ENCODE measurements around the gene NOTUM.
A peak's percentile ranks its signal among the peaks of the same experiment; 100 is the strongest.

The NOTUM gene

DNA sequence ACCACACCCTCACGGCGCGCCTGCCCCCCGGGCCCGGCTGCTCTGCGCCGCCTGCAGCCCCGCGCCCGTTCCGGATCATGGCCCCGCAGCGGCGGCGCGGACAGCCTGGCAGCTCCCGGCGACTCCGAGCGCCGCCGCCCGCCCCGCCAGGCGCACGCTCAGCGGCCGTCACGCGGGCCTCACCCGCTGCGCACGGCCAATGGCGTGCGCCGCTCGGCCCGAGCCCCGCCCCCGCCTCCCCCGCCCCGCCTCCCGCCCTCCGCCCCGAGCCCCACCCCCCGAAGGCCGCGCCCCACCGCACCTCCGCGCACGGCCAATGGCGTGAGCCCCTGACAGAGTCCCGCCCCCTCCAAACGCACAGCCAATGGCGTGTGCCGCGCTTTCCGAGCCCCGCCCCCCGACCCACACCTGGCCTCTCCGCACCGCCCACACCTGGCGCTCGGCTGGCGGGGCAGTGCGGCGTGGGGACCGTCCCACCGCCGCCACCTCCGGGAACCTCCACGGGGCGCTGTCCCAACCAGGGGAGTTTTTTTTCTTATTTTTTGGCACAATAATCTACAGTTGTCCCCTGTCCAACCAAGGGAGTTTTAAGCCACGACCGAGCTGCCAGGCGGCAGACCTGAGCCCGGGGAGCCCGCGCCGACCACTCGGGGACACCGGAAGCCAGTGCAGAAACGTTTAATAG lies 49.6 kb downstream of the NOTUM start, which contains the start of gene PCYT2:
Gene PCYT2, minus strand, starts transcription at position 123 of the 685 bp plus-strand sequence. Its CDS starts 44 bp downstream, at position 79.
- no peaks in the 10 kb centered on the region for H3K9me3 ChIP-seq (ENCODE audit: low read length)
- peaks cover 56% of the 10 kb centered on the region for H3K36me3 ChIP-seq (ENCODE audit: insufficient read depth, low read length)
- no peaks in the 10 kb centered on the region for H3K27me3 ChIP-seq (ENCODE audit: insufficient read depth, low read length)
- H3K4me1 ChIP-seq (ENCODE audit: insufficient read depth, low read length), result peaks cover 11% of the 10 kb centered on the region
- peak within 1 kb of the TSS; percentile 9 for H2AFZ ChIP-seq (ENCODE audit: low read depth, low read length)
- peak within 1 kb of the TSS; percentile 77 for H3K4me3 ChIP-seq (ENCODE audit: low read length)

- Histone ChIP-seq H3K36me3 (ENCODE audit: insufficient read depth, low read length) (peaks cover 56% of the 10 kb centered on the region), H3K4me3 (ENCODE audit: low read length) (peak overlapping the region; percentile 77), H2AFZ (ENCODE audit: low read depth, low read length) (peak overlapping the region; percentile 9), H3K27me3 (ENCODE audit: insufficient read depth, low read length) (no peaks in the 10 kb centered on the region), H3K4me1 (ENCODE audit: insufficient read depth, low read length) (peaks cover 11% of the 10 kb centered on the region), H3K9me3 (ENCODE audit: low read length) (no peaks in the 10 kb centered on the region)
These were observed 50.1 kb downstream of the NOTUM start for GRCh38 chr17:81910840-81911276.

DNA sequence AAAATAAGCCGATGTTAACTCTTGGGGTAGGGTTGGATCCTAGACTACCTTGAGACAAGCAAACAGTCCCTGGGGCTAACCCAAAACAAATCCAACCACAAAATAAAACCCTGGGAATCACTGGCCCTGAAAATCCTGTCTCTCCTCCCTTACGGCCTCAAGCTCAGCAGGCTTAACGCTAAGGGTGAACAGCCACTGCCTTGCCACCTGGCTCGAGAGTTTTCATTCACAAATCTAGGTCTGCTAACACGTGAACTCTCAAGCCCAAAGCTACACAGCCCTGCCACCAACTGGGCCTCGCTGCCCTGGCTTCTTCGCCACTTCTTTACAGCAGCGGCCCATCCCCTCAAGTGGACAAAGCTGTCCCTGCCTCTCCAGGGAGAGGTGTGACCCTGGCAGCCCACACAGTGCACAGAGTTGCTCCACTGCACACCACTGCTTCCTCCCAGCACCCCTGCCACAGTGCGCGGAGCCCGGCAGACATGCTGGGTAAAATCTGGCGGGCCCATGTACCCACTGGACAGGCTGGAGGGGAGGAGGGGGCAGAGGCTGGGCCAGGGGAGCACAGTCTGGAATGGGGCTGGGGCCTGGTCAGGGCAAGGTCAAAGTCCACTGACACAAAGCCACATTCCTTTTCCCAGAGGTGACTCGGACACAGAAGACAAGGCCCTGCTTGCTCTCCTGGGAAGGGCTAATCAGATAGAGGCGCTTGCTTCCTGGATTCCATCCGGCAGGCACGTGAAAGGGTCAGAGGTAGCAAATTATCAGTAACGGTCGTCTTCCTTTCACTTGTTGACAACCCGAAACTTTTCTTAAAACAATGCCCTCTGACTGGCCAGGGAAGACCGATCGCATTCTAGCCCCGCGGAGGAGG lies 50.8 kb downstream of the NOTUM start:
- H2AFZ ChIP-seq (ENCODE audit: low read depth, low read length), result peak overlapping the region; percentile 9
- peaks cover 11% of the 10 kb centered on the region for H3K4me1 ChIP-seq (ENCODE audit: insufficient read depth, low read length)
- H3K27me3 ChIP-seq (ENCODE audit: insufficient read depth, low read length), result no peaks in the 10 kb centered on the region
- peak overlapping the region; percentile 77 for H3K4me3 ChIP-seq (ENCODE audit: low read length)
- H3K9me3 ChIP-seq (ENCODE audit: low read length), result no peaks in the 10 kb centered on the region
- peaks cover 53% of the 10 kb centered on the region for H3K36me3 ChIP-seq (ENCODE audit: insufficient read depth, low read length)

- no peak overlapping the region for H2AFZ ChIP-seq (ENCODE audit: low read depth, low read length)
- H3K4me1 ChIP-seq (ENCODE audit: insufficient read depth, low read length), result peaks cover 11% of the 10 kb centered on the region
- no peaks in the 10 kb centered on the region for H3K27me3 ChIP-seq (ENCODE audit: insufficient read depth, low read length)
- H3K4me3 ChIP-seq (ENCODE audit: low read length), result no peak overlapping the region
- no peaks in the 10 kb centered on the region for H3K9me3 ChIP-seq (ENCODE audit: low read length)
- H3K36me3 ChIP-seq (ENCODE audit: insufficient read depth, low read length), result peaks cover 45% of the 10 kb centered on the region
These were observed 51.8 kb downstream of the NOTUM start for GRCh38 chr17:81909231-81909630.

DNA sequence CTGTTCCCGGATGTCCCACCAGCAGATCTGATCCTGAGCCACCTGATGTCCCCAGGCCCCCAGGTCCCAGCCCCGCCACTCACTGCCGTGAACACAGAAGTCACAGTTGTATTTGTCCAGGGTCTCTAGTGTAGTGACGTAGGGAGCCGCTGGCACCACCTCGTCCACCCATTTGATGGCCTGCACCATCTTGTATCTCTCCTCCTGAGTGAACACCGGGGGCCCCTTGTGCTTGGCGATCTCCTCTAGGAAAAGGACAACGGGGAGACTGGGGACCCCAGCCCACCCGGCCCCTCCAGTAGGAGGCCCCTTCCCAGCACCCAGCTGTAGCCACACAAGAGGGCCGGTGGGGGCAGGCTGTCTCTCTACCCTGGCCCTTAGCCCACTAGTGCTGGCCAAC lies 52.2 kb downstream of the NOTUM start:
- H3K27me3 ChIP-seq (ENCODE audit: insufficient read depth, low read length), result no peaks in the 10 kb centered on the region
- no peak overlapping the region for H2AFZ ChIP-seq (ENCODE audit: low read depth, low read length)
- peaks cover 41% of the 10 kb centered on the region for H3K36me3 ChIP-seq (ENCODE audit: insufficient read depth, low read length)
- H3K4me1 ChIP-seq (ENCODE audit: insufficient read depth, low read length), result peaks cover 11% of the 10 kb centered on the region
- no peak overlapping the region for H3K4me3 ChIP-seq (ENCODE audit: low read length)
- H3K9me3 ChIP-seq (ENCODE audit: low read length), result no peaks in the 10 kb centered on the region

GRCh38 chr17:81907219-81908145 lies 53.5 kb downstream of the NOTUM start:
- H3K4me1 ChIP-seq (ENCODE audit: insufficient read depth, low read length), result peaks cover 11% of the 10 kb centered on the region
- H3K4me3 ChIP-seq (ENCODE audit: low read length), result no peak overlapping the region
- no peaks in the 10 kb centered on the region for H3K9me3 ChIP-seq (ENCODE audit: low read length)
- H3K36me3 ChIP-seq (ENCODE audit: insufficient read depth, low read length), result peaks cover 28% of the 10 kb centered on the region
- H2AFZ ChIP-seq (ENCODE audit: low read depth, low read length), result no peak overlapping the region
- H3K27me3 ChIP-seq (ENCODE audit: insufficient read depth, low read length), result no peaks in the 10 kb centered on the region

DNA sequence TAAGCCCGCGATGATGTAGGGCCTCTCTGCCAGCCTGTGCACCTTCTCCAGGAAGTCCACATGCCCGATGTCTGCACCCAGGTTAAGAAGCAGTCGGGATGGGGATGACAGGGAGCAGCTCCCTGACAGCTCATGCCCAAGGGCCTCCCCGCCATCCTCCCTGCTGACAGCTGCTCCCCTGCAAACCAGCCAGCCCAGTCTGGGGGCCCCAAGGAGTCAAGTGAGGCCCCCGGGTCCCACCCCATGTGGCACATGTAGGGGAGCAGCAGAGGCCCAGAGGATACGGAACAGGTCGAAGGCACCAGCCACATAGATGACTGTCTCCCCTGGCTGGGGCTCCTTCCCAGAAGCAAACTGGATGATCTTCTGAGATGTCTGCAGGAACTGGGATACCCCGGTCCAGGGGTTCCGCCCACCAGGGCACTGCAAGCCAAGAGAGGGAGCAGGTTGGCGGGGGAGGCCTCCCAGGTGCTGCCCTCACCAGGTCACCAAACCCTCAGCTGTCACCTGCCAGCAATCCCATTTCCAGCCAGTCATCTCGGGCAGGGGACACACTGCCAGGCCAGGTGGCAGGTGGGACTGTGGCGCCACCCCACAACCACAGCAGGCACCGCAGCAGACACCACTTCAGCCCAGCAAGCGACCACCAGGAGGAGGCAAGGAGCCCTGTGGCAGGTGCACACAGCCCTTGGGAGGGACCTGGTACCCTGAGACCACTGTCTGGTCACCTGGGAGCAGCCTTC lies 54.3 kb downstream of the NOTUM start:
- H3K4me3 ChIP-seq (ENCODE audit: low read length), result no peak overlapping the region
- peaks cover 24% of the 10 kb centered on the region for H3K36me3 ChIP-seq (ENCODE audit: insufficient read depth, low read length)
- no peaks in the 10 kb centered on the region for H3K9me3 ChIP-seq (ENCODE audit: low read length)
- H3K4me1 ChIP-seq (ENCODE audit: insufficient read depth, low read length), result peaks cover 11% of the 10 kb centered on the region
- H3K27me3 ChIP-seq (ENCODE audit: insufficient read depth, low read length), result no peaks in the 10 kb centered on the region
- no peak overlapping the region for H2AFZ ChIP-seq (ENCODE audit: low read depth, low read length)

DNA sequence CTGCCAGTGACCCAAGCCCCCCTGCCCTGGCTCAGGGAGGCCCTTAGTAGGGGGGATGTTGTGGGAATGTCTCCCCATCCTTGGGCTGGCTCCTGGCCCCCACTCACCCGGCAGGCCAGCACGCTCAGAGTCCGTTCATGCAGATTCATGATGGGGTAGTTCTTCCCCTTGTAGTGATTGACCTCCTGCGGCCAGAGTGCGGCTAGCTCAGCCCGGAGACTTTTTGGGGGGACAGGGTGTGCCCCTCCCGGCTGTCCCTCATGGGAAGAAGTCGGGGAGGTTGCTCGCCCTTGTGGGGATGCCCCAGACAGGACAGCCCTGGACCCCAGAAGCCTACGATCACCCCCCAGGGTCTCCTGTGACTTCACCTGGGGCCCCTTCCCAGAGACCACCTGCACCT lies 55.0 kb downstream of the NOTUM start:
- H3K27me3 ChIP-seq (ENCODE audit: insufficient read depth, low read length), result no peaks in the 10 kb centered on the region
- peaks cover 24% of the 10 kb centered on the region for H3K36me3 ChIP-seq (ENCODE audit: insufficient read depth, low read length)
- no peak overlapping the region for H3K4me3 ChIP-seq (ENCODE audit: low read length)
- H3K9me3 ChIP-seq (ENCODE audit: low read length), result no peaks in the 10 kb centered on the region
- H3K4me1 ChIP-seq (ENCODE audit: insufficient read depth, low read length), result peaks cover 11% of the 10 kb centered on the region
- H2AFZ ChIP-seq (ENCODE audit: low read depth, low read length), result no peak overlapping the region

- Histone ChIP-seq H3K4me3 (ENCODE audit: low read length) (no peak overlapping the region), H2AFZ (ENCODE audit: low read depth, low read length) (no peak overlapping the region), H3K36me3 (ENCODE audit: insufficient read depth, low read length) (peaks cover 24% of the 10 kb centered on the region), H3K9me3 (ENCODE audit: low read length) (no peaks in the 10 kb centered on the region), H3K27me3 (ENCODE audit: insufficient read depth, low read length) (no peaks in the 10 kb centered on the region), H3K4me1 (ENCODE audit: insufficient read depth, low read length) (peaks cover 9% of the 10 kb centered on the region)
These were observed 55.5 kb downstream of the NOTUM start for GRCh38 chr17:81905424-81905875.

DNA sequence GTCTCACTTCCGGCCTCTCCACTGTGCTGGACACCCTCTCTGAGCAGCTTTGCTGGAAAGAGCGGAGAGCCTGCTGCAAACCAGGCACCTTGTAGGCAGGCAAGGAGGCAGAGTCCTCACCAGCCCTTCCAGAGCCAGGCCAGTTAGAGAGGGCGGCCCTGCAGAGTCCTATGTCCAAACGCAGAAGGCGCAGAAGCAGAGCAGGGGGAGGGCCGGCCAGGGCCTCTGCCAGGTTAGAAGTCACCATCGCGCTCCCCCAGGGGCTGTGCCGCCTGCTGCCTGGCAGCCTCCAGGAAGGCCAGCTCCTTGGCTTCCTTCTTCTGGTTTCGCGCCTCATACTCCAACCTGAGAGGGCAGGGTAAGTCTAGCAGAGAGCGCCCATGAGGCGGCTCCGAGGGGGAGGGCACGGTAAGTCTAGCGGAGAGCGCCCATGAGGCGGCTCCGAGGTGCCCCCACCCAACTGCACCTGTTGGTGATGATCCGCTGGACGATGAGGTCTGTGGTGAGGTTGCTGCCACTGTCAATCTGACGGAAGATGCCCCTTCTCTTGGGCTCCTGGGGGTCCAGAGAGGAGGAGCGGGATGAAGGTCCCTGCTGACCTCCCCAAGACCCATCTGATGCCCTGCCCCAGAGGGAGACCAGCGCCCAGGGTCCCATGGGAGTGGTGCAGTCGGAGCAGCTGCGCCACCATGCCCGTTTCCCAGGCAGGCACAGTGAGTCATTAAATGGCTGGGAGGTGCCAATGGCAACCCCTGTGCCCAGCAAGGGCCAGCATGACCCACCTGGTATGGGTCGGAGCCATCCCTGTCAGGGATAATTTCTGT lies 56.2 kb downstream of the NOTUM start:
- H3K9me3 ChIP-seq (ENCODE audit: low read length), result no peaks in the 10 kb centered on the region
- H2AFZ ChIP-seq (ENCODE audit: low read depth, low read length), result no peak overlapping the region
- H3K27me3 ChIP-seq (ENCODE audit: insufficient read depth, low read length), result no peaks in the 10 kb centered on the region
- H3K4me3 ChIP-seq (ENCODE audit: low read length), result no peak overlapping the region
- H3K36me3 ChIP-seq (ENCODE audit: insufficient read depth, low read length), result peaks cover 28% of the 10 kb centered on the region
- peaks cover 3% of the 10 kb centered on the region for H3K4me1 ChIP-seq (ENCODE audit: insufficient read depth, low read length)

DNA sequence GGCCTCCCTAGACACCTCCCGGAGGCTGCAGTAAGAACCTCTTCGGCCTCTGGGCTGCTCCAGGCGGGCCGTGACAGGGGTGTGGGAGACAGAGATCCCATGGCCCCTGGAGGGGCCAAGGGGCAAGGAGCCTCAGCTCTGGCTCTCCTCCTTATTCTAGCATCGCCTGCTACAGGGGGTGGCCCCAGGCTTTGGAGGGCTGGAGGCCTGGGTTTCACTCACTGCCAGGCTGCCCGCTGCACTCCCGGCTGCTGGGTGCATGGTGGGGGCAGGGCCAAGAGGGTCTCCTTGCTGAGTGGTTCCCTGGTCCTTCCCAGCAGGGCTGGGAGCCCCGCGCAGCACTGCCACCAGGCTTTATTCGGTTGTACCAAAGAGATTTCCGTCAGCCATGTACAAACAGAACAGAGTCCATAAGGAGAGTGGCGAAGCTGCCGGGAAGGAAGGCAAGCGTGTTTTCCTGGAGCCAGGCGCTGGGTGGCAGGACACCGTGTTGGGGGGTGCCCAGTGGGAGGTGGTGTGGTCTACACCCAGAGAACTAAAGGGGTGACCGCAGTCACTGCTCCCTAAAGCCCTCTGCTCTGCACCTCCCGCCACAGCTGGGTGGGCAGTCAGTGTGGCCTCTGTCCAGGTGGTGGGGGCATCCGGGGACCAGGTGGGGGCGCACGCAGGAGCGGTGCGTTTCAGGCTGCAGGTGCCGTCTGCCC lies 56.9 kb downstream of the NOTUM start:
- H3K4me1 ChIP-seq (ENCODE audit: insufficient read depth, low read length), result no peaks in the 10 kb centered on the region
- no peaks in the 10 kb centered on the region for H3K9me3 ChIP-seq (ENCODE audit: low read length)
- peaks cover 35% of the 10 kb centered on the region for H3K36me3 ChIP-seq (ENCODE audit: insufficient read depth, low read length)
- no peak overlapping the region for H2AFZ ChIP-seq (ENCODE audit: low read depth, low read length)
- H3K27me3 ChIP-seq (ENCODE audit: insufficient read depth, low read length), result no peaks in the 10 kb centered on the region
- no peak overlapping the region for H3K4me3 ChIP-seq (ENCODE audit: low read length)

Measured in neuron (in vitro differentiated cells).